HG03196 (cell line): Measurements from ENCODE around the gene SRBD1.

ENCODE experiments used
- ATAC-seq: cut with Tn5 transposase; IDR thresholded peaks from one replicate; pipeline ENCODE4 v1.9.1; 2021; ENCODE audit not compliant: unreplicated experiment

SRBD1 gene

DNA sequence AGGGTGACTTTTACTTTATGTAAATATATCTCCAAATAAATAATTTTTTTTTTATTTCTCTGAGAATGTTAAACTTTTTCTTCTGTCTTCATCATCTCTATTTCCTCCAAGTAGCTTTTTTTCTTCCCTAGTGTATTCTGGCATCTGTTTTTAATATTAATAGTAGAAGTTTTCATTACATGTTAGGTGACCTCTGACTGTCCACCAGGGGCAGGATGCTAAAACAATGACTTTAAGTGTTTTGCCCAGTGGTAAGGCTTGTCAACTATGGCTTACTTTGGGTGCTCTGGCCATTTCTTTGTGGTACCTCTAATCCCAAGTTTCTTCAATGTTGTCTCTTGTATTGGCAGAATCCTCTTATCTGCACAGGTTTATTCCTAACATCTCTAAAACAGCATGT is 127.1 kb downstream of the SRBD1 start:
- ATAC-seq: no peak

DNA sequence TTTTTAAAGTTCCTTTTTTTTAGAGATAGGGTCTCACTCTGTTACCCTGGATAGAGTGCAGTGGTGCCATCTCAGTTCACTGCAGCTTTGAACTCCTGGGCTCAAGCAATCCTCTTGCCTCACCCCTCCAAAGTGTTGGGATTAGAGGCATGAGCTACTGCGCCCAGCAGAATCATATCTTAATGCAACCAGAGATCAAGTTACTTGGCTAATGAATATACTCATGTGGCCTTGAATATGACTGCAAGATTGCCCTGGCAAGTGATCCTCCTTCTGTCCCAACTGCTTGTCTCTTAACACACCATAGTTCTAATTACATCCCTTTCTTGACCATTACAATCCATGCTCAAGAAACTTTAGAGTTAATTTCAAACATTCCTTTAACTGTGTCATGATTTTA is 133.5 kb downstream of the SRBD1 start:
- no peak for ATAC-seq

DNA sequence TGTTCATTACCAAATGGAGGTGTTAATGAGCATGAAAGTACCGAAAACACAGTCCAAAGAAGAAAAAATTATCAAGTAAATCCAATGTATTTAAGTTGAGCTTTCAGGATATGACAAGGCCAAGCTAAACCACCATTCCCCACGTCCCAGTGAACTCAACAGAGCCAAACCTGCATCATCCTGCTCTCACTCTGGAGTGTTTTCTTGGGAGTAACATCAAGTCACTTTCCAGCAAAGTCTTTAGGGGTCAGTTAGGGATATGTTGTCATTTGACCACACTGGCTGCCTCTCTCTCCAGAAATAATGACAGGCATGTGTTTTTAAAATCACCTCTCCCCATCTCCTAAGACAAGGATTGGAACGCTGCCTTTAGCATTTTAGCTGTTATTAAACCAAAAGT is 140.5 kb downstream of the SRBD1 start:
- ATAC-seq: no peak

DNA sequence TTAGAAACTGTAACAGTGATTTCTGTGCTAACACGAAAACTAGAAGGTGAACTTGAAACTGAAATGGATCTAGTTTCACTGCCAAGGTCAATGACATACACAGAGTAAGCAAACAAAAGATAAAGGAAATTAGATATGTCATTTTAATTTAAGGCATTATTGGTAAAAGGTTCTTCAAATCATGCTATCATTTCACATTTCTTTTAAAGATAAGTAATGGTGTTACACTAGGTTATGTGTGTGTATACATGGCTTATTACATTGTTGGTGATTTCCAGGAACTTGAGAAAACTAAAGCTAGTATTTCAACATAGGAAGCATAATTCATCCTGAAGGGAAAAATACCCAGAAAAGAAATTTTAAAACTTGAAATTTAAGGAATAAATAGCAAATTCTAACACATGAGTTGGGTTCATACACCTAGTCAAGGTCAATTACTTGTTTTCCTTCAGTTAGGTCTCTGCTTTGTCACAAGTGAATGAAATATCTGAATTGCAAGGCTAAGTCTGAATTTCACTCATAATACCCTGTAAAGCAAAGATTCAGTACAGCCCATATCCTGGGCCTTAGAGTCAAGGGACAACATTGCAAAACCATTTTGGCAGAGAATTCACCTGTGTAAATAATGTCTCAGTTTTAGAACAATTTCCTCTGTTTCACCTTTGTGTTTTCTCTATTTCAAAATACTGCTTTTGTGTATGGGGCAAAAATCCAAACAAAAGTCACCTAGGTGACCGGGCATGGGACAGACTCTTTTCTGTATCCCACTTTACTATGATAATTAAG is 141.6 kb downstream of the SRBD1 start:
- ATAC-seq: no peak

DNA sequence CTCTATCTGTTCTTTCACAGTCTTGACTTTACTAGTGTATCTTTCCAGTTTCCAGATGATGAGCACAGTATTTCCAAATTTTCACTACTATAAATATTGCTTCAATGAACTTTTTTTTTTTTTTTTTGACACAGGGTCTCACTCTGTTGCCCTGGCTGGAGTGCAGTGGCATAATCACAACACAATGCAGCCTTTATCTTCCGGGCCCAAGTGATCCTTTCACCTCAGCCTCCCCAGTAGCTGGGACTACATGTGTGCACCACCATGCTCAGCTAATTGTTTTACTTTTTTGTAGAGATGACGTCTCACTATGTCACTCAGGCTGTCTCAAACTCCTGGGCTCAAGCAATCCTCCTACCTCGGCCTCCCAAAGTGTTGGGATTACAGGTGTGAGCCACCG is 142.8 kb downstream of the SRBD1 start:
- ATAC-seq: no peak

DNA sequence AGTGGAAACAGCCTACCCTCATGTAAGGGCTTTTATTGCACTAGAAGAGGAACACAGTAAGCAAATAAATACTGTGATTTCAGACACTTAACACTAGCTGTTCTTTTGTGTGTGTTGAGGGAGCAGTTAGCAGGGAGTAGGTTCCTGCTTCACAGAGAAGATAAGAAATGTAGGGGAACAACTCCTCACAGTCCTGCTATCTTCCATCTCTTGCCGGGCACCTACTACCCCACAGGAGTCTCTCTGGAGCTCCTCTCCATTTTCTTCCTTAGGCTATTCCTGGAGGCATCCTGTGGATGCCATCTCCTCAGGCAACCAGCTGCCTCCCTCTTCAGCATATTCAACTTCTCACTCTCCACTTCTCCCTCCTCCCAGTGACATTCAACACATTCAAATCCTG is 145.0 kb downstream of the SRBD1 start:
- ATAC-seq: no peak

DNA sequence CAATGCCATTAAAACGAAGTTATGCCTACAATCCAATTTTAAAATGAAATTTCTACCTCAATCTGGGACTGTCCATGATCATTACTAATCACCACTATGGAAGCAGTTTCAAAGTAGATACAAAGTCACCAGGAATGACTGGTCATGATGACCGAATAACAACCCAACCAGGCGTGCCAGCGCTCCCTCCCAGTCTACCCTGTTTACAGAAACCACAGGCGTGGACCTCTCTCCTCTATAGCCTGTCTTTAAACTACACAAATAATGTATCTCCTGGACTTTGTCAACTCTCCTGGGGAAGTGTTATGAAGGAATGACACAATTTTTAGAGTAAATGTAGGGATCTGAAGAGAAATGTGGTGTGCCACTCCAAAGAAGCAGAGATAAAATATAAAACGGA is 150.2 kb downstream of the SRBD1 start:
- ATAC-seq: no peak

DNA sequence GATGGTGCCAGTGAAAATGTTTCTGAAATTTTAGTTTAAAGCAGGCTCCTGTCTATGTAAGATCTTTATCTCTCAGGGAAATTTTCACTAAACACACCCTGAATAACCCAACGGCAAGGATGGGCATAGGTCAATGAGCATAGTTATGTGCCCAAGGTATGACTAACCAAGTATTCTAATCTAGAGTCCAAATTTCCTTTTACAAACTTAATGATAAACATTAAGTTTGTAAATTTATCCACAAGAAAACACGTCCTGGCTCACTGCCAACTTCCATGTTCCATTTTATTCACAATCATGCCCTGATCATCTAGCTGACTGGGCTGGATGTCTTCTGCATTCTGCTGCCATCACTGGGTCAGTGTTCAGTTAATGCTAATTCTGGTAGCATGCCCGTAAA is 151.2 kb downstream of the SRBD1 start:
- ATAC-seq: no peak

DNA sequence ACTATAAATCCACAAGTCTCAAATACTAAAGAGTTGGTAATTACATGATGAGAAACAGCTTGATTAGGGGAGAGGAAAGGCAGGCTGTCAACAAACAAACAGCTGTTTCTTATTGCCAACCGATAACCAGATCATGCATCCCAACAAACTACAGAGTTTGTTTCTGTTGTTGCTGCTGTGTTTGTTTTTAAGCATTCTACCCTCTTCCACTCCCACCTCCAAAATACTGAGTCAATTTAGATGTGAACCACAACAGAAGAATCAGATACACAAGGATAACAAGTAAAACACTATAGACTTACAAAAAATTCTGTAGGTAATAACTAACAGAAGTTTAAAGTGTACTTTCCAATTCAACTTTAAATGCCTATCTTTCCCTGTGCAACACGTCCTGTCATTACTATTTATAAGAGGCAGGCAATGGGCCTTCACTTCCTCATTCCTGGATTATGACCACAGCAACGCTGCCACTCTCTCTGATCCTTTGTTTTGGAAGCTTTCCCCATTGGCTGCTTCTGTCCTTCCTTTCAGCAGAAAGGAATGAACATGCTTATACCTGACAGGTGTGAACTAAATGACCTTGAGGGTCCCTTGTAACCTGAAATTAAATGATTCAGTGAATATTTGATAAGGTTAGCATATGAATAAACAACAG is 152.0 kb downstream of the SRBD1 start:
- ATAC-seq: no peak

DNA sequence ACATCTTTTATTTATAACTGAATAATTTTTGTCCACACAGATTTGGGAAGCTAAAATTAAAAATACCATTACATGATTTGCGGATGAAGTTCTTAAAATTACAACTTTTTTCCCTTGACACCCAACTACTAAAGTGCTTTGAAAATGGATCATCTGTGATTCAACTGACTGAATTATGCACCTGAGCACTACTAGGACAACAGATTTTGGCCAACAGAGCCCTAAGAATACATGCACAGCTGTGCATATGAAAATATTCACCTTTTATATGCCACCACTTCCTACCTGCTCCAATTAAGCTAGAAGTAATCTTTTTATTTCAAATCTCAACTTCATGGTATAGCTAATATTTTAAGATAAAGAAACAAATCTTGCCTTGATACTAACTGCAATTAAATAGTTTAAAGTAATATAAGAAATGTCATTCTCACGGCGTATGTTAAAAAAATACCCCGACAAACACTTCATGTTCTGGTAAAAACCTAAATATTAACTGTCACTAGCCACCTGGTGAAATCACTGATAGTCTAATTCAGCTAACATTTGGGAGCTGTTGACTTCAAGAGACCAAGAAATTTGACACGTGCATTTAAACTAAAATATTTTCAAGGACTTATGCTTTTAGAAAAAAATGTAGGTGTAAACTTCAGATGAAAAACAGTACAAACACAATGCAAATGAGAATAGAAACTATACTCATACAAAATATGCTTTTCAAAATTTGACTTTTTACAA is 153.7 kb downstream of the SRBD1 start:
- ATAC-seq: no peak

DNA sequence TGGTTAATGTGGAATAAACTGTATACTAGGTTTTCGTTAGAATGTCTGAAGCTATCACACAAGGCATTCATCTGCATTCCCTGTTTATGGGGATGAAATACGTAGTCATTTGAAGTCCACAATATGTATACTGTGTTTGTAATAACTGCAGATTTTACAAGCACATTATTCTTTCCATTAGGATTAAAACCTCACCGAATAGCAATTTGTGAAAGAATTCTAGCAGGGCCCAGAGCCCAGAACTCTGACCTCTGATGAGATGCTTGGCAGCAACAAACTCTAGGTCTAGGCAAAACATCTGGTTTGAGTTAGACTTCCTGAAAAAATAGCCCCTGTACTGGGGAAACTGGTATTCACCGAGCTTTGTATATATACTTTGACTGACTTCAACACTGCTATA is 158.2 kb downstream of the SRBD1 start:
- no peak for ATAC-seq

DNA sequence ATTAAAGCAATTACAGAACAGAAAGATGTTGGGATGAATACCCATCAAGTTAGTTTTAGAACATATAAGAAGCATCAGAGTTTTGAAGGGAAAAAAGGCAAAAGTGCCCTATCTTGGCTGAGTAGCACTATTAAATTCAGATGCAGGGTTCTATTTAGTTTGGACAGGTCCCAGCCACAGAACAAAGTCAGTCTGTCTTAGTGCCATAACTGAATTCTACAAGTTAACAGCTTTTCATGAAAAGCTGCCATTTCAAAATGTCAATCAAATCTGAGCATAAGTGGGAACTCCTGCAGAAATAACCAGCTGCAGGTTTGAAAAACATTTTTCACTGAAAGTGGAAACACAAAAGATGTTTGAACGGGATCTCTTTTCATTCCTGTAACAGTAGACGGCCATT is 160.4 kb downstream of the SRBD1 start:
- no peak for ATAC-seq

DNA sequence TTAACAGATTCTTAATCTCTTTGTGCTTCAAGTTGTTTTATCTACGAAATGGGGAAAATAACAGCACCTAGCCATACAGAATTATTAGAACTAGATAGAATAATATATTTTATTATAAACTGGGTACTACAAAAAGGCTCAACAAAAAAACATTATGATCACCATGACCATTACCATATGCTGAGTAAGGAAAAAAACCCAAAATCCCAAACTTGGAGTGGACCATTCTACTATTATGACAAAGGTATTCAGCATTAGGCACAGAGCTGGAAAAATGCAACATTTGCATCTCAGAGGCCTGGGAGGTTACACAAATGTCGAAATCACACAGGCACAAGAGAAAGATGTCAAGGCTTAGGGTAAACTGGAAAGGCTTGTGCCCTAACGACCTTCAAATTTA is 162.8 kb downstream of the SRBD1 start:
- no peak for ATAC-seq

DNA sequence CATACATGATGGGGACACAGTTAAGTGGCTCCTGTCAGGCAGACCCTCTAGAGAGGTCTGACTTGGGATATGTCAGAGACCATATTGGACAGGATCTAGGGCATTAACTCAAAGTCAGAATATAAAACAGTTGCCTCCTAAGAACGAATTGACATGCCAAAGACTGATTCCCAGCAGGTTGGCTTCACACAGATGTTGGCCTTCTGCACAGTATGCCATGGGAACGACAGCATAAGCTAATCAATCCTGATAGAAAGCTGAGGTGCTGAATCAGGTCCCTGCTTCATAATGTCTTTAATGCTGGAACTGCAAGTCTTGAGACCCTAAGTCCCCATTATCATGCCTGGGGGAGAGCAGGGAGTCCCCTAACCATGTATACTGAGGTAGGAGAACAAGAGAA is 165.1 kb downstream of the SRBD1 start:
- no peak for ATAC-seq

DNA sequence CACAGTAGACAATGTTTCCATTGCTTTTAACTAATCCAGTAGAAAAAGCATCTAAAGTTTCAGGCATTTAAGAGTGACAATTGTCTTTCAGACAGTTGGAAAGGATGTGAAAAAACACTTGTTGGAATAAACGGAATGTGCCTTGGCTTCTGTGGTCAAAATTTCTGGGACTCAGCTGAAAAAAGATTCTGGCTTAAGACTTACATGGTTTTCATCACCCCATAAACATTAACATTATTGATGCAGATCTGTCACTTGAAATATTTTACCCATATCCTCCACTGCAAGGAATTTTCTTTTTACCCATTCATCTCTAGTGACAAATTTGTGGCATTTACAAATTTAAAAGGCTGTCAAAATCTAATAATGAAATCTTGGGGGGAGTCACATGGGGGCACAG is 166.0 kb downstream of the SRBD1 start:
- no peak for ATAC-seq

DNA sequence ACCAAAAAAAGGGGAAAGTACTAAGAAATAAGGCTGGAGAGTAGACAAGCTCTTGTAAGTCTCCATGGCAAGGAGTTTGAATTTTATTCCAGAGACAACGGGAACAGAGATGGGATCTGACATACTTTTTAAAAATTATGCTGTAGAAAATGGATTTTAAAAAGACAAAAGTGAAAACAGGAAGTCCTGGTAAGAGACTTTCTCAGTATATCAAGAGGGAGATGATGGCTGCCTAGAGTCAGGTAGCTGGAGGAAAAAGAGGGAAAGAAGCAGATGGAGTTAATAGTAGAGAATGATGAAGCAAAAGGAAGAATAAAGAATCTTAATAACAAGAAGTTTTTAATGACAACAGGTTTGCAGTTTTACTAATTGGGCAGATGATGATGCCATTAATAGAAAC is 168.1 kb downstream of the SRBD1 start:
- ATAC-seq: no peak

DNA sequence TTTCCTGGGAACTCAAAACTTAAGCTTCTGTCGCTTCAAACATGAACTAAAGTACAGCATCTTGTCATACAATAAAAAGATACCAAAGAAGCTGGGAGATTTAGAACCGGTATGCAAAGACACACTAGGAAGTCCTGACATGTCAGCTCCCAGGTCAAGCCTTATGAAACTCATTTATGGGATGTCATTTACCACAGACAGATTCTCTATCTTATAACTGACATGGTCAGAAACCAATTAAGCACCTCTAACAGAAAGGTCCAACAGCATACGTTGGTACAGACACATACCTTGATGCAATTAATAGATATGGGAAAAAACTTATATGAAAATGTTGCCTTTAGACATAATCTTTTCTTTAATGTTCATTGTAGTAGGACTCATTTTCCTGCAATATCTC is 169.0 kb downstream of the SRBD1 start:
- no peak for ATAC-seq

DNA sequence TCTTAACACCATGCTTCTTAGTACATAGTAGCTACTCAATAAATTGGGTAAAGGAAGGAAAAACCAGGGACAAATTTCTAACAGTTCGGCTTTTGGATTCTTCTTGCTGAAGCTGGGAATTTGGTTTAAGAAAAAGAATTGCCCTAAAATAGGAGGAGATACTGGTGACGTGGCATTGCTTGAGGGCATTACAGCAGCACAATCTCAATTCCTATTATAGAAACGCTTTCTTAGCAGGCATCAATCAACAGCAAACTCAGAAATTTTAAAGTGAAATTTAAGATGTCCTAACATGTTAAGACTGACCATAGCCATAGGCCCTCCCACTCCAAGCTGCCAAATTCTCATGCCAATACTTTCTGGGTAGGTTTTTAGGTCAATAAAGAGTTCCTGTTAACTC is 169.5 kb downstream of the SRBD1 start:
- ATAC-seq: no peak

DNA sequence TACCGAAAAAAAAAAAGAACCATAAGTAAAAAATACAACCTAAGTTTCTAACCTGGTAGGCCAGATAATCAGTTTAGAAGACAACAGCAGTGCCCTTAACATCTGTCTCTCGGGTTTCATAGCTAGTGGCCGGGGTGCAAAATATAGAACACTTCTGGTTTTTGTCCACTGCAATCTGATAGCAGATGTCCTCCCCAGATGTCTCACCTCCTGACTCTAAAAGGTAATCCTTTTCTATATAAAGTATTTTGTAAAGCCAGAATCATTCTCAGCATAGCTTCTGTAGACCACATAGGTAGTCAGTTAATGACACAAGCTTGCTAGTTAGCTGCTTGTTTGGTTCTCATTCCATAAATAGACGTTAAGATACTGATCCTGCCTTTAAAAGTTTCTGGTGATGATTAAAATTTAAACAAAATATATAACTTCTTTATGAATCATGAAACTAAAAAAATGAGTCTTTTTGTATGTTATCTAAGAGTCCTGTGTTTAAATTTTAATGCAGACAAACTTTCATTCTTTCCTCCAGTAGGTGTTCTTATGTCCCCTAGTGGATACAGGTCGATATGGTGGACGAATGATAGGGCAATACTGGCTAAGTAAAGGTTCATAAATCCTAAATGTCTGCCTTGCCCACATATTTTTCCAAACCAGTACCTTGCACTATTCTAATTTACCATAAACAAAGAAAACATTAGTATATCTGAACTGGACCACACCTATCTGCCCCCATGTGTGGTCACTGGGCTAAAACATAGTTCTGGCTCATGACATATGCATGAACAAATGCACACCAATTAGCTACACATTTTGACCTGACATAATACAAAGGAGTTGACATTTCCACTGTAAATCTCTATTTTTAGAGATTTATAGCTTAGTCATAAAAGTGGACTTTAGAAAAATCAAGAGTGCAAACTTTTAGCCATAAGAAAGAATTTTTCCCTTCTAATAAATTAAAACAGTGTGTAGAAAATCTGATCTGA is 171.0 kb downstream of the SRBD1 start:
- ATAC-seq: no peak

DNA sequence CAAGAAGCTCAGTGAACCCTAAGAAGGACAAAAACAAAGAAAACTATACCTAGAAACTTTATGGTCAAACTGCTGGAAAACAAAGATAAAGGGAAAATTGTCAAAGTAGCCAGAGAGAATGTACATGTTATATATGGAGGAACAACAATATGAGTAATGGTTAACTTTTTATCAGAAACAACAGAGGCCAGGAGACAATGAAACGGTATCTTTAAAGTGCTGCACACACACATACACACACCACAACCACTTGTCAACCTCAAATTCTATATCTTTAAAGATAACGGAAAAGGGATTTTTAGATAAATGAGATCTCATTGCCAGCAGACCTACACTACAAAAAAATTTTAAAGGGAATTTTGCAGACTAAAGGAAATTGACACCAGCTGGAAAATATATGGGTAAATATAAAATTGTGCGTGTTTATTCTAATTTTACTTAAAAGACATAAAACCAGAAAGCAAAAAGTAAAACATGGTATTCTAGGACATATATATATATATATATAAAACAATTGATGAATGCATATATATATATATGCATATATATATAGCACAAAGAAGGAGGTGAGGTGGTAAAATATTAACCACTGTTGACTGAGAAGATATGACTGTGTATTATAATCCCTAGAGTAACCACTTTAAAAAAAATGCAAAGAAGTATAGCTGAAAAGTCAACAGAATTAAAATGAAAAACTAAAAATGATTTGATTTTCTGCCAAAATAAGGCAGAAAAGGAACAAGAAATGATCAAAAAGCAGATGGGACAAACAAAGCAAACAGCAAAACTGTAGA is 172.0 kb downstream of the SRBD1 start:
- ATAC-seq: no peak
